ENCODE measurements around the gene PPP1R9B.

Gene PPP1R9B

DNA sequence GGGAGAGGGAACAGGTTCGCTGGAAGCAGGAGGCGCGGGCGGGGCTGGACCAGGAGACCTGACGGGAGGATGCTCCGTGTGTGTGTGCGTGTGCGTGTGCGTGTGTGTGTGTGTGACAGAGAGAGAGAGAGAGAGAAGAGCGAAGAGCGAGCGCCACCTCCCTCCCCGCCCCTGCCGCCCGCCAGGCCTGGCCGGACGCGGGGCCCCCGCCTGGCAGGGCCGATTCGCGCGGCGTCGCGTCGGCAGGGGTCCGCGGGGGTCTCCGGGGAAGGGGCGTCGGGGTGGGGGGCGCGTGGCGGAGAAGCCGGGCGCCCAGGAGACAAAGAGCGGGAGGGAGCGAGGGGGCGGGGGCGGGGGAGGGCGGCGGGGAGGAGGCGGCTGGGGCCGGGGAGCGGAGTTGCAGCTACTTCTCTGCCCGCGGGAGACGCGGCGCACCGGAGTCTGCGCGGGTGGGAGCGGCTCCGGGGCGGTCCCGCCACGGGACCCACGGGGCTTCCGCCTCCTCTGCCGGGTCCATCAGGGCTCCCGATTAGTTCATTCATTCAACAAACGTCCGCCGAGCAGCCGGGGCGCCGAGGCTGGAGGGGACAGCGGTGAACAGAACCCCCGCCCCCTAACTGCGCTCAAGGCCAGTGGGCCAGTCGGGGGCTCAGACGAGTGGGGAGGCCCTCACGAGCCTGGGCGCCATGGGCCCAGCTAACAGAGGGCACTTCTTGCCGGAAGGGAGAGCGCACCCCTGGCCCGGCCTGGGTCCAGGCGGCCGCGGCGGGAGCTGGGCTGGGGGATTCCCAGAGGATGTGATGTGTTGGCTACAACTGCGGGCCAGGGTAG, 20.5 kb downstream of the PPP1R9B start, which contains the start of gene SAMD14:
Gene SAMD14 (minus strand): TSS at position 433 of the 831 bp plus-strand sequence. CDS start 5,201 bp downstream, outside the sequence.
- in situ Hi-C loops (cut with MboI; ENCODE audit: low sequenced_read_pairs) = no loop called here

DNA sequence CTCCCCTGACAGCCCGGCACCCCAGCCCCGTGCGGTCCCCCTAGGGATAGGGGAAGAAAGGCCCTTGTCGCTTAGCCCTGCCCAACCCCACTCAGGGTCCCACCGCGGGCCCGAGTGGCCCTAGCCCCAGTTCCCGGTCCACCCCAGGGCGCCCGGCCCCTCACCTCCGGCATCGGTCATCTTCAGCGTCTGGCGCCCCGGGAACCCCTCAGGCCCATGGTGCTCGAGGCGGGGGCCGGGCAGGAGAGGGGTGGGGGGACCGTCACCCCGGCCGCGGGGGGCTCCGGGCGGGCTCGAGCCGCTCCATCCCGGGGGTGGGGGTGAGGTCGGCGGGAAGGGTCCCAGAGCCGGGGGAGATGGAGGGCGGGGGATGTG, 21.1 kb downstream of the PPP1R9B start:
- in situ Hi-C loops (cut with MboI; ENCODE audit: low sequenced_read_pairs) = no loop called here

DNA sequence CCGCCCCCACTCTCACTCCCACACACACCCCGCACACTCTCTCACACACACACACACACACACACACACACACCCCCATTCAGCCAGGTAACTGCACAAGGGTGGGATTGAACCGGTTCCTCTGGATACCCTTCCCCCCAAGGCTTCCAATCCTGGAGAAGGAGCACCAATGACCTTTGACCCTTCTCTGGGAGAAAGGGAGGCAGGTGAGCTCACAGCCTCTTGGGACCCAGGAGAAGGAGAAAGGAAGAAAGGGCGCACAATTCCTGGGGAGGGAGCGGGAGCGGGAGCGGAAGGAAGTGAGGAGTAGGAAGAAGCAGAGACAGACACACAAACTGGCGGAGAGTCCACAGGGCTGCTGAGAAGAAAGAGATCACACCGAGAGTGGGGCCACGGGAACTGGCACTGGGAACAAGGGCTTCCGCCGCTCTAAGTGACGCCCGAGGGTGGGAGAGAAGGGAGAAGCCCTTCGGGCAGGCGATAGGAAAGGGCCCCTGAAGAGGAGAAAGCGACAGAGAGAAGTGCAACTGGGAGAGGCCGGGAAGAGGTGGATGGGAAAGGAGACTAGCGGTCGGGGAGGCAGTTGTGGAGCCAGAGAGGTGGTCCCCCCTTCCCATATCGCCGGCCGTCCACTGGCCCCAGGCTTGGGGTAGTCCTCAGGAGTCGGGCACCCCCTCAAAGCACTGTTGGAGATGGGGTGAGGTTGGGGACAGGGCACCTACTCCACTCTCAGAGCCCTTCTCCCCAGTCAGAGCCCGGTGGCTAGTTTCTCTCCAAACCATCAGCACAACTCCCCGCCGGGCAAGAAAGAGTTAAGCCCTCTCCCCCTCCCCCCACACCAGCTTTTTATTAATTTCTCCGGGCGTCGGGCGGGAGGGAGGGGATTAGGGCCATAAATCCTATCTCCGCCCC, 21.8 kb downstream of the PPP1R9B start:
- in situ Hi-C loops (cut with MboI; ENCODE audit: low sequenced_read_pairs) = no loop called here

DNA sequence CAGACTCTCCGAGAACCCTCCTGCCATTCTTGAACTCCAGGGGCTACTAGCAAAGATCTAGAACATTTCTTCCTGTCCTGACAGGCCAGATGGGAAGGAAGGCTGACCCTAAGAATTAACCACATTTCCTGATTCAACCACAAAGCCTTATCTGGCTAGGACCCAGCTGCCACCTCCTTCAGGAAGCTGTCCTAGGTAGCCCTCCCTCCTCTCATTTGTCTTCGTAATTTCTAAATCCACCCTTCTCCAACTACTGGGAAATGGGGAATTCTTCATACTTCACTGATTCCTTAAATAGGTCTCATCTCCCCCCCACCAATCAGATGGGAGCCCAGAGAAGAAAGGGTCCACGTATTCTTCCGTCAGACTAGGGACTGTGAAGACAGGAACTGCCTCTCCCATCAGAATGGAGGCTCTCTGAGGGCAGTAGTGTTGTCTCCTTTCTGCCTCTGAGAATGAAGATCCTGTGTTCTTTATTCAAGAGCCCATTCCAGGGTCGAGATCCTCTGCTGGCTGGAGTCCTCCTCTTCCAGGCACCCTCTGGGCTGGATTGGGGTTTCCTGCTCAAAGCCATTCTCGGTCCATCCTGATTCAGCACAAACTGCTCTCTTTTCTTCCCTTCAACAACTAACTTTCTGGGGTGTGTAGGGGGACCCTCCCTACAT, 22.6 kb downstream of the PPP1R9B start:
- in situ Hi-C loops (cut with MboI; ENCODE audit: low sequenced_read_pairs) = no loop called here

DNA sequence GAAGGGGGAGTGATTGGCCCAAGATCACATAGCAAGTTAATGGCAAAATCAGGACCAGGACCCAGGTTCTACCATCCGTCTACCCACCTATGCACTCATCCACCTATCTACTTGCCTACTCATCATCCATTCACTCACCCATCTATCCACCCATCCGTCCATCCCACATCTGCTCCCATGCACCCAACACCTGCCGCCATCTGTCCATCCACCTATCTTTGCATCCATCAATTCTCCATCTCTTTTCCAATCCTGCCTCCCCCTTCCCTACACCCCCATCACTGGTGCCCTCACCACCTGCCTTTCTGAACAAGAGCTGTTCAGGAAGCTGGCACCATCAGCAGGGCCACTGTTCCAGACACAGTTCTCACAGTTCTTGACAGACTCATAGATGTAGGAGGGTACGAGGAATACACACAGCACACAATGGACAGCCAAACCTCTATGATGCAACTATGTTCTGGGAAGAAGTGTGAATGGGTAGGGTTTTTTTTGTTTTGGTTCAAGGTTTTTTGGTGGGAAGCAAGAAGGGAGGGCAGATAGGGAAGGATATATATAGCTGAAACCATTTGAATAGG, 25.0 kb downstream of the PPP1R9B start:
- in situ Hi-C loops (cut with MboI; ENCODE audit: low sequenced_read_pairs) = no loop called here

DNA sequence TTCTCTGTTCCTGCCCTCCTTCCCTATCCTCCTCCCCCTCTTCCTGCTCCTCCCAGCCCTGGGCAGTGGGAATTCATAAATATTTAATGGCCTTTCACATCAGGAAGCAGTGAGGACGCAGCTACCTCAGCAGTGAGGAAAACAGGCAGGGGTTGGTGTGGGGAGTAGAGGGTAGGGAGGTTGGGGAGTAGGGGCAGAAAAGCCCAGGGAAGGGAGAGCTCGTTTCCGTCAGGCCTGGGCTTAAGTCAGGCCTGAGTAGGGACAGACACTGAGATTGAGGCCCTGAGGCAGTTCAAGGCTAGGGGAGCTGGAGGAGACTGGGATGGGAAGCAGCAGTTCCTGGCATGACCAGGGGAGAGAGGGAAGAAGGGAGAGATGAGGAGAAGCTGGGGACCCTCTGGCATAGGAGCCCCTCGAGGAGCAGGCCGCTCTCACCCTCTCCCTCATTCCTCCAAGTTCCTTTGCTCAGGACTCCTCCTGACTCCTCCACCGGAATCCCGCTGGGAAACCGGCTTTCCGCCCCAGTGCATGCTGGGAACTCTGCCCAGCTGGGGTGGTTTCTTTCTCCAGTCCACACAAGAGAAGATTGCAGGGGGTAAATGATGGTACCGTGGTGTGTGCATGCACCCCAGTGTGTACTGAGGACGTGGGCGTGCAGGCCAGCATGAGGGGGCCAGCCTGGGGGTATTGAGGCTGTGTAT, 26.7 kb downstream of the PPP1R9B start:
- in situ Hi-C loops (cut with MboI; ENCODE audit: low sequenced_read_pairs) = no loop called here

DNA sequence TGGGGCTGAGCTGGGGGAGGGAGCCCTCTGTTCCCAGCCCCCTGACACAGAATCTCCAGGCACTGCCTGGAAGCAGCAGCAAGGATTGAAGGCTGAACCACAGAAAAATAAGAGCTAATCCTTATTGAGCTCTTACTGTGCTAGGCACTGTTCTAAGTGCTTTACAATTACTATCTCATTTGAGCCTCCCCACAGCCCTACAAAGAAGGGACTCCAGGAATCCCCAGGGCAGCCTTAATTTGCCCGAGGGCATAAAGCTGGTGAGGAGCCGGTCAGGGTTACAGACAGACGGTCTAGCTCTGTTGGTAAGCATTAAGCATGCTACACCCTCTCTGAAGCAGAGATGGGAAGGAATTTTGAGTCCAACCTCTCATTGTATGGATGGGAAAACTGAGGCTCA, 27.5 kb downstream of the PPP1R9B start:
- in situ Hi-C loops (cut with MboI; ENCODE audit: low sequenced_read_pairs) = no loop called here

DNA sequence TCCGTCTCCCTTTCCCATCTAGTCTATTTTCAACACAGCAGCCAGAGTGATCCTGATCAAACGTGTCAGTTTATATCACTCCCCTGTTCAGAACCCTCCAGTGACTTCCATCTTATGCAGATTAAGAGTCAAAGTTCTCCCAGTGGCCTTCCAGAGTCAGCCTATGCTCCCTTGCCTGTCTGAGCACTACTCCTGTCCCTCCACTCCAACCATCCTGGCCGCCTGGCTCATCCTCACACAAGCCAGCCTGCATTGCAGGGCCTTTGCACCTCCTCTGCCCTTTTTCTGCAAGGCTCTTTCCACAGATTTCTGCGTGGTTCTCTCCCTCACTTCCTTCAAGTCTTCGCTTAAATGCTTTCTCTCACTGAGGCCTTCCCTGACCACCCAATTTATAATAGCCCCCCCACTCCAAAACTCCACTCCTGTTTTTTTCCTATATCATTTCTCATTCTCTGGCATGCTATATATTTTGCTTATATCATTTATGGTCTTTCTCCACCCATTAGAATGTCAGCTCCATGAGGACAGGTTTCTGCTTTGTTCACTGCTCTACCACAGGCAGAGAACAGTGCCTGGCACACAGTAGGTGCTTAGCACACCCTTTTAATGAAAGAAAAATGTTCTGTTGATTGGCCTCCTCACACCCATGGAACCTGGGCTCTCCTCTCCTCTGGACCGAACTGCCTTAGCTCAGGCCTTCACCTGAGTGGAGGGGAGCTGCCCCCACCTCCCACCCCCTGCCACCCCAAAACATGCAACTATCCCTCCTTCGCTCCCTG, 29.8 kb downstream of the PPP1R9B start:
- in situ Hi-C loops (cut with MboI; ENCODE audit: low sequenced_read_pairs) = no loop called here

DNA sequence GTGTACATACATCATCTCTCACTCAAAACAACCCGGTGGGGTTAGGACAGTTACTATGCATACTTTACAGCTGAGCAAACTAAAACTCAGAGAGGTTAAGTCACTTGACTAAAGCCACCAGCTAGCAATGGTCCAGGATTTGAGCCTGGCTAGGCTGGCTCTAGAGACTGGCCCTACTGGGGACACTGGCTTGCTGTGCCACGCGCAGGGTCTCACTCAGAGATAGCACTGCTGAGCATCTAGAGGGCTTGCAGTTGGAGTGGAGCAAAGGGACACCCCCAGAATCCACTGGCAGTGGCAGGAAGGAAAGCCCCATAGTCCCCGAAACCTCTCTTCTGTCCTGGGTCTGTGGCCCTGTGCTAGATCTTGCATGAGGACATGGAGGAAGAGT, 31.7 kb downstream of the PPP1R9B start:
- in situ Hi-C loops (cut with MboI; ENCODE audit: low sequenced_read_pairs) = no loop called here

DNA sequence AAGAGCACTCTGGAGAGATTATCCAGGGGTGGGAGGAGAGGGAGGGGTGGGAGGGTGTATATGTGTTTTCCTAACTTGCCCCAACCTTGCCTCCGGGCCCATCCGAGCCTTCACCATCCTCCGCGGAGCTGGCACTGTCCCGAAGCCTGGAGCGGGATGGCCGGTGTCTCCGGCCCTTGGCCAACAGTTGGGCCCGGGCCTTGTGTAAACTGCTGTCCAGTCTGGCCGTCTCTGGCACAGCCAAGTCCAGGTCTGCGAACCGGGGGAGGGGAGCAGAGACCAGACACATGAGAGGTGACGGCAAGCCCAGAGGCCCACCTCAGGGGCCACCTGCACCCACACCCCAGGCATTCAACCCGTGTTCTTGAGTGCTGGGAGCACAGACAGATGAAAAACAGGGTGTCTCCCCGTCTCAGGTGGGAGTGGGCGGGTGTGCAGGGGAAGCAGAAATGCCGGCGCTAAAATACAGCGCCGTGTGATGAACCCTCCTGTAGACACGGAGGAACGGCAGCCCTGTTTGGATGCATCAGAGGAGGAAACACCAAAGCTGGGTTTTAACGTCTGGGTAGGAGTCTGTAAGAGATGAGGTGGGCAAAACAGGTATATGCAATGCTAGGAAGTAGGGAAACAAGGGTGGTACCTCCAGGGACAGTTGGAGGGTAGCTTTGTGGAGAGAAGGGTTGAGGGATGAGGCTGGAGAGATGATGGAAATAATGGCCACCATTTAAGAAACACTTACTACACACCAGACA, 32.2 kb downstream of the PPP1R9B start:
- in situ Hi-C loops (cut with MboI; ENCODE audit: low sequenced_read_pairs) = no loop called here

DNA sequence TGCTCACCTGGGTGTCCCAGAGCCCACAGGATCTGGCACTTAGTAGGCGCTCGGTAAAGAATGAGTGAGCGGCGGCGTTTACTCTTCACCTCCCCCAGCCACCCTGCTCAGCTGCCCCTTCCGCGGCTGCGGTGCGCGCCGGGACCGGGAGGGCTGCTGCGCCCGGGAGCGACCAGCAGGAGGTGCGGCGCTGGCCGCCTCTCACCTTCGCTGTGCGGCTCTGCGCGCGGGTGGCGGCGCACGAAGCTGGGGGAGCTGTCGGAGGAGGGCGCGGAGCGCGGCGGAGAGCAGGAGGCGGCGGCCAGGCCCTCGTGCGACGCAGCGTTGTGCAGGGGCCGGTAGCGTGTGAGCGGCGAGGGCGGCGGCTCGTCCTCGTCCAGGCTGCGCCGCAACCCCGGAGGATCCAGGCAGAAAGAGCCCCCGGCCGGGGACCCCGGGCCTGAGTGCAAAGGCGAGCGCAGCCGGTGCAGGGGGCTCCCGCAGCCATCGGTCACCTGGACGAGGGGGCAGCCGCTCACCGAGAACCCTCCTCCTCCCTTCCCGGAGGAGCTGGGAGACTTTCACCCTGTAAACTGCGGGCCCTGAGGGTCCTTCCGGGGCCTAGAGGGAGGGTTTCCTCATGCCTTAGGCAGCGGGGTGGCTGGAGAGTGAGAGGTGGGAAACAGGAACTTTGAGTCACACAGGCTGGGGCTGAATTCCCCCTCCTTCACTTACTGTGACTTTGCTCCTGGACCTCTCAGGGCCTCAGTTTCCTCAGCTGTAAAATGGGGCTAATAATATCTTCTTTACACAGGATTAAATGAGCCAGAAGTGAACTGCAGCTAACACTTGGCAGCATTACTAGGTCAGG, 33.0 kb downstream of the PPP1R9B start:
- in situ Hi-C loops (cut with MboI; ENCODE audit: low sequenced_read_pairs) = no loop called here

DNA sequence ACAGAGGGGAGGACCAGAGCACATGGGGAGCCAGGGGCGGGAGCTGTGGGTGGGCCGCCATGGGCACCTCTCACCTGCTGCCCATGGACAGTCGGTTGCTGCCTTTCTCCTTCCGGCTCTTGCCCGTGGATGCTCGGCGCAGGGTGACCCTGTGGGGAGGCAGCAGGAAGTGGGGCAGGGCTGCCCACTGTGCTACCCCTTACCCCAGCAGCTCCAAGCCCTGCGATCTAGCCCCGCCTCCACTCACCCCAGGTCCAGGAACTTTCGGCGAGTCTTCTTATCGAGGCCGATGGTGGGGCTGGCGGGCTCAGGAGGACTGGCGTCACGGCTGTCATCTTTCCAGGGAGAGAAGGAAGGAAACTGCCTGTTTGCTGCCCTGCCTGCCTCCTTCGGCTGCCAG, 34.7 kb downstream of the PPP1R9B start:
- in situ Hi-C loops (cut with MboI; ENCODE audit: low sequenced_read_pairs) = no loop called here

DNA sequence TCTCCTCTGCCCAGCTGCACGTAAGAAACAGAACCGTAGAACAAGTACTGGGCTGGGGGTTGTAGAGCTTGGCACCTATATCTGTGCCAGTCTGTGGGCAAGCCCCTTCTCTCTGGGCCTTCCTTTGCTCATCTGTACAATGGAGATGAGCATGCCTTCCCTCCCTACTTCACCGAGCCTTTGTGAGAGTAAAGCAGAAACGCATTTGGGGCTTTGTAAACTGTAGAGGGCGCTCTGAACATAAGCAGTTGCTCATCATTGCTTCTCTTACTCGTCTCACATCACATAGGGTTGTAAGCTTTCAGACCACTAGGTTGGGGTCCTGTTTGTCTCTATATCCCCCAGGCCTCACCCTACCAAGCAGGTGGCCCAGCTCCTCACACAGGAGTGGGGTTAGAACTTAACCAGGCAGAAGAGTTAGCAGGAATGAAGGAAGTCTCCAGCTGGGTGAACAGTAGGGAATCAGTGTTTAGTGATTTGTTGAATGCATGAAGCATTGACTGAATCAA, 35.6 kb downstream of the PPP1R9B start:
- in situ Hi-C loops (cut with MboI; ENCODE audit: low sequenced_read_pairs) = no loop called here

DNA sequence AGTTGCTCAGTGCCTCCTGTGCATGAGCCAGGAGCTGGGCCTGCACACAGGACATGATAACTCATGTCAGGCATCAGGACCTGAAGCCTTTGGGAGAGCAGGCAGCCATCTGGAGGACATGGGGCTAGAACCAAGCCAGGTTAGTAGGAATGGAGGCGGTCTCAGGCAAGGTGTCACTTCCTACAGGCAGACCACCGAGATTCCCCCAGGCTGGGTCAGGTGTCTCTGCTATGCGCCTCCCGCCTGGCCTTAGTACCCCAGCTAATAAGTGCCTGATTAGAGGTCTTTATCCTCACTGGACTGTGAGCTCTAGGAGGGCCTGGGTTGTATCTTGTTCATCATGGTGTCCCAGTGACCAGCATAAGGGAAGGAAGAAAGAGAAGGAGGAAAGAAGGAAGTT, 36.1 kb downstream of the PPP1R9B start:
- in situ Hi-C loops (cut with MboI; ENCODE audit: low sequenced_read_pairs) = no loop called here

DNA sequence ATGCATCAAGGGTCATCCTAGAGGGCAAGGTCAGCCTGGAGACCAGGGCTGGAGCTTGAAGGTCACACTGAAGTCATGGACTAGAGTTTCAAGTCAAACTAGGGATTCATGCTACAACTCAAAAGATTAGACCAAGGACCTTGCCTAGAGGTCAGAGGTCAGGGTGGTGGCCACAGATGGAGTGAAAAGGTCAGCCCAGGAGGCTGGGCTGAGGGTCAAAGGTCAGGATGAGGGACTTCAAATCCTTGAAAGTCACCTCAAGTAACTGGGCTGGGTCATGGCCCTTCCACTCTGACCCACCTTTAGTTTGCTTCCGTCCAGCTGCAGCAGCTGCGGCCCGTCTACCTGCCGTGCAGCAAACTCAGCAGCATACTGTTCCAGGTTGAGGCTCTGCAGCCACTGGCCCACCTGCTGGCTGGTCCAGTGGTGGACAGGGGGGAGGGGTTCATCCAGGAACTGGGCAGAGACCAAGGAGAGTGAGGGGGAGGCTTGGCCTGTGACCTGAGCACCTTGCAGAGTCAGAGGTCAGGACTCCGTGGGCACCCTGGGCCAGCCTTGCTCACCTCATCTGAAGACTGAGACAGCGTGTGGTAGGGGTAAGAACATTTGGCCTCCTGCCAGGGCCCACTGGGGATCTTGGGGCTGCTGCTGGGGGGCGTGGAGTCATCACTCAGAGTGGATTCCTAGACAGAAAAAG, 36.7 kb downstream of the PPP1R9B start:
- in situ Hi-C loops (cut with MboI; ENCODE audit: low sequenced_read_pairs) = no loop called here

DNA sequence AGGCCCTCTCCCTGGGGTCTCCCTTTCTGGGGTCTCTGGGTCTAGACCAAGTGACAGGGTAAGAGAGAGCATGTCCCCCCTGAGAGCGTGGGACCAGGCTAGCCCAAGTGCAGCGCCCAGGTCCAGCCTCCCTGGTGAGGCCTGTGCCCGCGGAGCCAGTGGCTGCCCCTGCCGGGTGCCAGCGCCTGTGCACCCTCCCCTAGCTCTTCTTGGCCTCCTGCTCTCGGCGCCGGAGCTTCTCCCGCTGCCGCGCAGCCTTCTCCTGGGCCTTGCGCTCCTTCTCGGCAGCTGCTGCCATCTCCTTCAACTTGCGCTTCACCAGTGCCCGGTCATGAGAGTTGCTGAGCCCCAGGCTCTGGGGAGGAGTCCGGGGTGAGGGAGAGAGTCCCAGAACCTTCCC, 37.8 kb downstream of the PPP1R9B start:
- in situ Hi-C loops (cut with MboI; ENCODE audit: low sequenced_read_pairs) = no loop called here
